Kidney tubule cell (primary cell): Measurements from ENCODE around the gene CAPZA3.
"Not testable (repeated sequence)": the region's sequence is repeated elsewhere in the genome, so short reads cannot be mapped to it uniquely, and the experiment has no call there.

Source experiments
- DNase-seq: peaks from one replicate; pipeline ENCODE4 v3.0.0-alpha.2; 2018; ENCODE audit warnings: low spot score

The CAPZA3 gene

GRCh38 chr12:18753481-18754123, 15.7 kb downstream of the CAPZA3 start:
- no peak for DNase-seq

- DNase-seq: no peak
Measured at GRCh38 chr12:18754124-18754707, 16.3 kb downstream of the CAPZA3 start.

GRCh38 chr12:18755341-18755740, 17.4 kb downstream of the CAPZA3 start:
- no peak for DNase-seq

GRCh38 chr12:18766479-18766878, 28.6 kb downstream of the CAPZA3 start:
- DNase-seq: not testable (repeated sequence)

GRCh38 chr12:18782827-18783226, 44.9 kb downstream of the CAPZA3 start:
- DNase-seq: no peak

DNA sequence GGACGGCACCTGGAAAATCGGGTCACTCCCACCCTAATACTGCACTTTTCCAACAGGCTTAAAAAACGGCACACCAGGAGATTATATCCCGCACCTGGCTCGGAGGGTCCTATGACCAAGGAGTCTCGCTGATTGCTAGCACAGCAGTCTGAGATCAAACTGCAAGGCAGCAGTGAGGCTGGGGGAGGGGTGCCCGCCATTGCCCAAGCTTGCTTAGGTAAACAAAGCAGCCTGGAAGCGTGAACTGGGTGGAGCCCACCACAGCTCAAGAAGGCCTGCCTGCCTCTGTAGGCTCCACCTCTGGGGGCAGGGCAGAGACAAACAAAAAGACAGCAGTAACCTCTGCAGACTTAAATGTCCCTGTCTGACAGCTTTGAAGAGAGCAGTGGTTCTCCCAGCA, 47.5 kb downstream of the CAPZA3 start:
- not testable (repeated sequence) for DNase-seq
